HL-60/S4 treated with retinoic acid at 250 ng/mL for 4 days and 3 days (cell line): Measurements from ENCODE around the gene EVC.

ENCODE experiments used
- in situ Hi-C: fragments of 300-500 bp; cut with MboI; formaldehyde crosslinking; loops from 2 replicates; pipeline ENCODE4 v1.7.0; 2022; ENCODE audit warnings: low sequenced_read_pairs

Gene EVC

DNA sequence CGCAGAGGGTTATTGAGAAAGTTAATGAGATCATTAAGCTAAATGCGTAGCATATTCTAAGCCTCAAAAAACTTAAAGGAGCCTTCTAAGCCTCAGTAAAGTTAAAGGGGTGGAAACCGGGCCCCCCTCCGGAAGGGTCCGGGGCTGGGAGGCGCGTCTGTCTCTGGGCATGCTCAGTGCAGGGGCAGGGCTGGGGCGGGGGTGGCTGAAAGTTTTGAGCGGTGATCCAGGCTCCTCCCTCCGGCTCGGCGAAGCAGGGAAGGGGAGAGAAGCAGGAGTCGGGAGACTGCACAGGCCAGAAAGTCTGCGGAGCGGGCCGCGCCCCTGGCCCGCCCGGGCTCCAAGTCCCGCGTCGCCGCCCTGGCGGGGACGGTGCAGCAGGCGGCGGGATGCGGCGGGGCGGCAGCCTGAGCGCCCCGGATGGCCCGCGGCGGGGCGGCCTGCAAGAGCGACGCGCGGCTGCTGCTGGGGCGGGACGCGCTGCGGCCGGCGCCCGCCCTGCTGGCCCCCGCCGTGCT is at the start of gene EVC:
Gene EVC (plus strand): TSS at position 241 of the 518 bp plus-strand sequence. CDS start 180 bp downstream, at position 421.
- in situ Hi-C loops = no loop called here

DNA sequence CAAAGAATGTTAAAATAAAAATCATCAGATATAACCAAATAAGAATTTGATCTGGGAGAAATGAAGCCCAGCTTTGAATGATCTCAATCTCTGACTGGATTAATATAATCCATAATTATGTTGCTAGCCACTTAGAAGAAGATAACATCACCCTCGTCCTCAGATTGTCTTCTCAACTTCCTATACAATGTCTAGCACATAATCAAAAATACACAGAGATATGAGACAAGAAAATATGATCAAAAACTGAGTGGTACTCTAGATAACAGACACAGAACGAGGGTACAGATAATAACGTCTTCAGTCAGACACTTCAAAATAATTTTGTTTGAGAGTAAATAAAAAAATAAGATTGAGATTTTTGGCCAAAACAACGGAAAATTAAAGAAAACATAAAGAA is 49.8 kb upstream of the EVC start:
- in situ Hi-C loops = no loop called here

DNA sequence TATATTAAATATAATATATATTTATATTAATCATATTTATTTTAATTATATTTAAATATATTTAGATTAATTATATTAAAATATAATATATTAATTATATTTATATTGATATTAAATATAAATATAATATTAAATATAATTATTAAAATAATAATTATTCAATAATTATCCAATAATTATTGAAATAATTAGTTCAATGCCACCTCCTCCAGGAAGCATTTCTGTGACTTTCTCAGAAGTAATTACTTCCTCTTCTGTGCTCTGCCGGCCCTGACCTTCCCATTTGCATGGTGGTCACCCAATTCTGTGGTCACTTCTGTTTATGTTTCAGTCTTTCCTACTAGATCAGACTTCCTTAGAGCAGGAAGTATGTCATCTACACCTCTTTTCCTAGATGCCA is 48.4 kb upstream of the EVC start:
- in situ Hi-C loops = no loop called here

DNA sequence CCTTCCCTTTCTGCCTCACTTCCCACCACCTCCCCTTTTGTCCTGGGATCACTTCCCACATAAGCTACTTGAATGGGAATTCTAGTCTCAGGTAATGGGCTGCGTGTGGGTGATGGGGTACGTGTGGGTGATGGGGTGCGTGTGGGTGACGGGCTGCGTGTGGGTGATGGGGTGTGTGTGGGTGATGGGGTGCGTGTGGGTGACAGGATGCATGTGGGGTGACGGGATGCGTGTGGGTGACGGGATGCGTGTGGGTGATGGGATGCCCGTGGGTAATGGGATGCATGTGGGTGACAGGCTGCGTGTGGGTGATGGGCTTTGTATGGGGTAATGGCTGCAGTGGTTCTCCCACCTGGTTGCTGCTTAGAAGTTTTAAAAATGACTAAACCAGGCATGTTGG is 46.2 kb upstream of the EVC start:
- in situ Hi-C loops = no loop called here

DNA sequence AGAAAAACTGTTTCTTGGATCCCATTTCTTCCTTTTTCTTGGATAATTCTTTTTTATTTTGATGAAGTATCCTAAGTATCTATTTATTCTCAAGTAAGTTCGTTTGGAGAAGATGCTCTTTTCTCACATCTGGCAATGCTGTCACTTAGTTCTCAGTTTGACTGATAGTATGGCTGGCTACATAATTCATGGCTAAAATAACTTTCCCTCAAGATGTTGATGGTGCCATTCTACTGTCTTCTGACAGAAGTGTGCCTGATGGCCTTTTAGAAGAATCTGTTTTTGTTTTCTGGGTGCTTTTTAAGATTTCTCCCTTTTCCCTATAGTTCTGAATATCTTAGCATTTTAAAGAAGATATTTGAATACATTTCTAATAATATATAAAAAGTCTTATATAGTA is 44.3 kb upstream of the EVC start:
- in situ Hi-C loops = no loop called here

DNA sequence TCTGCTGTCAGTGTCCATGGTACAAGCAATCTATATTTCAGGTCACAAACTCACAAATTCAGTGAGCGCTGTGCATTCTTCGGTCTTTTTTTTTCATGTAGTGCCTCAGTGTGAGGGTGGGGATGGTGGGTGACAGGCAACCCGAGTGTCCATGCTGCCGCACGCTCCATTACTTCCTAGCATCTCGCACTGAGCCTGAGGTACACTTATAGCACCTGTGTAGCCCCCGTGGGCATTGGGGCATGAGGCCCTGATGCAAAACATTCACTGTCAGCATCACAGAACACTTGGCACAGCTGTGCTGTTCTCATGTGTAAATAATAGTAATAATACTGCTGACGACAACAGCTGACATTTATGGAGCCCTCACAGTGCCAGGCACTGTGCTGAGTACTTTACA is 34.2 kb upstream of the EVC start:
- in situ Hi-C loops = no loop called here

DNA sequence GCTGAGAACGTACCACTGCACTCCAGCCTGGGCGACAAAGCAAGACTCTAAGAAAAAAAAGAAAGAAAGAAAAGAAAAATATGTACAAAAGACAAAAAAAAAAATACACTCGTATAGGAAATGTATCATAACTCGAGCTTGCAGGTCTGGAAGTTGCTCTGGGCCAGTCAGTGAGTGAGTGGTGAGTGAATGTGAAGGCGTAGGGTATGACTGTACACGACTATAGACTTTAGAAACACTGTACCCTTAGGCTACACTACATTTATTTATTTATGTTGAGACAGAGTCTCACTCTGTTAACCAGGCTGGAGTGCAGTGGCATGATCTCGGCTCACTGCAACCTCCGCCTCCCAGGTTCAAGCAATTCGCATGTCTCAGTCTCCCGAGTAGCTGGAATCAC is 32.0 kb upstream of the EVC start:
- in situ Hi-C loops = no loop called here

DNA sequence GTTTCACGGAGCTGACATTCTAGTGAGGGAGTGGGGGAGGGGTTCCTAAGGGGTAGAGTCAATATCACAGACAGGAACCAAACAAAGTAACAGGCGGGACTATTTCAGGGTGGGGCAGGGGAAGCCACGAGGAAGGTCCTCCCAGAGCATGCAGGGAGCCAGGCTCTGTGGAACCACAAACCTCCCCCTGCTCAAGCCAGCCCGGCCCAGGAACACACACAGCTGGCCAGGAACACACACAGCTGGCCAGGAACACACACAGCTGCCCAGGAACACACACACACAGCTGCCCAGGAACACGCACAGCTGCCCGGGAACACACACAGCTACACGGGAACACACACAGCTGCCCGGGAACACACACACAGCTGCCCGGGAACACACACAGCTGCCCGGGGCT is 27.4 kb upstream of the EVC start:
- in situ Hi-C loops = no loop called here

DNA sequence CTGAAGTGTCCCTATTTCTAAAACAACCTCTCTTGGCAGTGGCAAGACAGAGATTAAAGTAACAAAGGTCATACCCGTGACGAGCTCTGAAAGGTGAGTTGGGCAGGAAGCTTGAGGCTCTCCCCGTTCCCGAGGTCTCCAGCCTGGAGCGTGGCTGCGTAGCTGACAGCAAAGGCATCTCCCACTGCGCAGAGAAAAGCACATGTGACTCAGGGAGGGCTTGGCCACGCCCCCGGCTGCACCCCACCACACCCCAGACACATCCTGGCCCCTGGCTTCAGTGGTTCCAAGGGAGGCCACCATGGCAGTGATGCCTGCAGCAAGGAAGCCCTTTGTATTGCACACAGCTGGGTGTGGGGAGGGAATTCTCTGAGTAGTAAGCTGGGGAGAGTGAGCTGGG is 25.7 kb upstream of the EVC start:
- in situ Hi-C loops = no loop called here

DNA sequence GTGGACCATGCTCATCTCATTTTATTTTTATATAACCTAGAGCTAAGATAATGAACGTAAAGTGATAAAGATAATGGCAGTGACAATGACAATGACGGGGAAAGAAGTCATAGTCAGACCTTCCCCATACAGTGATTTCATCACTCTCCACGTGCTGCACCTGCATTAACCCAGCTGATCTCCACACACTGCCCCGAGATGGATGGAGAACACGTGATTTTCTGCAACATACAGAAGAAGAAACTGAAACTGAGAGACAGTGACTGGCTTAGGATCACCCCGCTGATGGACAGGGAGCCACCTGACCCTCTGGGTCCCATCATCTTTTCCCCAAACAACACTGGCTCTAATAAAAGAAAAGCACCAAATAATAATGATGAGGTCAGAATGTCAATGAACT is 24.7 kb upstream of the EVC start:
- in situ Hi-C loops = no loop called here

DNA sequence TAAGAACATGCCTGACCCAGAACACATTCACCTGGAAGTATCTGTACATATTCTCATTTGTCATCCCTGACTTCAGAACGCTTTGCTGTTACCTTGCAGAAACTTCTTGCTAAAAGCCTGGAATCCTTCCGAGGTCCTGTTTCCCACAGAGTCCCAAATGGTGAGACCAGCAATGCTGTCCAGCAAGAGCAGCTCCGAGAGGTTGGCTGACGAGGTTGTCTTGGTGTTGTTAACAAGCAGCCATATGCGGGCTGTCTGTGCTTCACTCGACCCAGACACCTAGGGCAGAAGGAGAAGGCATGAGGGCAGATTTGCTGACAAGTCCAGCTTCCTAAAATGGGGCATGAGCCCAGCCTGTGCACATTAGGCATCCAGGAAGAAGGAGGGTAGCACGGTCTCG is 21.9 kb upstream of the EVC start:
- in situ Hi-C loops = no loop called here

DNA sequence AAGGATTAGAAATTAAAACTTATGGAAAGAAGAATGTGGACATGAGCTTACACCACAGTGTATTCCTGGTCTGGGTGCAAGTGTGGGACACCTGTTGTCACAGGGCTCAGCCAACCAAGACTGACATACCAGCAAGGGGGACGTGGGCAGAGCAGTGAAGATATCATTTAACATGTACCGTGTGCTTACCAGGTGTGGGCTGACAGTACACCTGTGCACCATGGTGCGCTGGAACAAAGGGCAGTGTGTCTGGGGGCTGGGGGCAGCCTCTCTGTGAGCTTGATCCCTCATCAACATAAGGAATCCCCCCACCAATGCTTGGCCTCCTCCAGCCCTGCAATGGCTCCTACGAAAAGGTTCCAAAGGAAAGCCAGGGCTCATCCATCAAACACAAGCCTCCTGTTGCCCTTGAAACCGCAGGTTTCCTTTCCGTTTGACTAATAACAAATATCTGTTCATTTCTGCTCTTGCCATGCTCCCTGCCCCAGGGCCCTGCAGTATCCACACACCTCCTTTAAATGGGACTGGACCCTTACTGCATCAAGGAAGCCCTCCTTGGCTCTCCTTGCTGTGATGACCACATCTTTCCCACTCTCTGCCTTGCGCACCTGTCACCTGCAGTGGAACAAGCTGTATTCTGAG is 19.4 kb upstream of the EVC start:
- in situ Hi-C loops = no loop called here

DNA sequence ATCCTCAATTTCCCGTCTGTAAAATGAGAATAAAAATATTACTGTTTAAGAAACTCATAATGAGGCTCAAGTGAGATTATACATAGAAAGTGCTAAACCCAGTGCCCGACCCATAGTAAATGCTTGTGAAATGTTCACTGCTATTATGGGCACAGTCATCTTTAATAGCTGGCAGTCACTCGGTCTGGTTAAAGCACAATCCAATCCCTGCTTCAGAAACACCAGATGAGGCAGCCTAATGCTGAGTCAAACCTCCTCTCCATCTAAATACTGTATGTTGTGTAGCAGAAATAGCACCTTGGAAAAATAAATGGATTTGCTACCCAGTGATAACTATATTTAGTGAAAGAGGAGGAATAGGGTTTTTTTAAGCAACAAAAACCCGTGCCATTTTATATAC is 17.1 kb upstream of the EVC start:
- in situ Hi-C loops = no loop called here

DNA sequence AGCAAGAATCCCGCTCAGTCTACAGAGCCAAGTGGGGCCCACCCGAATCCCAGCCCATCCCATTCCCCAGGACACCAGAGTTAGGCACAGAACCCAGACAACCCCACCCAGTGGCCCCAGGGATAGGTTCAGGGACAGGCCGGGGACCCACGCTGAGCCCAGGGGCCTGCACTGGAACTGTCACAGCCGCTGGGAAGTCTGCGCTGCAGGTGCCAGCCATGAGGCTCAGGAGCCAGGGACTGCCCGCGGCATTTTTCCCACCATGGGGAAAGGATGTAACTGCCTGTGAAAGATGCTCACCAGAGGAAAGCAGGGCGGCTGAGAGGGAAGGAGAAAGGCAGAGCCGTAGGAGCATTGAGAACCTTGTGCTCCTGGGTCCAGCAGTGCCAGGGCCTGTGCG is 14.7 kb upstream of the EVC start:
- in situ Hi-C loops = no loop called here

DNA sequence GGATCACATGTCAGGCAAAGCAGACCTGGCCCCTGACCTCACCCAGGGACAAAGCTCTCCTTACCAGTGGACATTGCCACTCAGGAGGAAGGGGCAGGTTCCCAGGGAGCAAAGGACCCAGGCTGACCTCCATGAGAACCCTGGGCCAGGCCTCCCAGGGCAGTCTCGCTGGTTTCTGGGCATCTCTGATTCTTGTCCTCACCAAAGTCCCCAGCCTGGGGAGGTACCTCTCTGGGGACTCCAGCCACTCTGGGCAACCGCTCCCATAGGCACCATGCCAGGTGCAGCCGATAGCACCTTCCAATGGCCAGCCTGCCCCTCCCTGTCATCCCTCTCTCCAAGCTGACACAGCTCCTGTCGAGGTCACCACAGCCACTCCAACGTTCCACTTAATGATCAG is 10.5 kb upstream of the EVC start:
- in situ Hi-C loops = no loop called here

DNA sequence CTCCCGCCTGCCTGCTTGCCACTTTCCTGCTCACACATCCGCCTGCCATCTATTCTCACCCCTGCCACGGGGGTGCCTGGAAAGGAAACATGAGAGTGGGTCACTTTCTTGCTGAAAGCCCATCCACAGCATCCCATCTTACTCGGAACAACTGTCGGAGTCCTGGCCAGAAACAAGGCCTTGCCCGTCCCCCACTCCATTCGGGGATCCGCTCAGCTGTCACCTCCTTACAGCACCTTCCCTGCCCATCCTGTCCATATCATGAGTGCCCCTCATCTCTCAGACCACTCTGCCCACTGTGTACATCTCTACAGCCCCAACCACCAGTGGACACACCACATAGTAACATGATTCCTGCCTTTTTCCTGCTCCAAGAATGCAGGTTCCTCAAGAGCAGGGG is 9.0 kb upstream of the EVC start:
- in situ Hi-C loops = no loop called here

DNA sequence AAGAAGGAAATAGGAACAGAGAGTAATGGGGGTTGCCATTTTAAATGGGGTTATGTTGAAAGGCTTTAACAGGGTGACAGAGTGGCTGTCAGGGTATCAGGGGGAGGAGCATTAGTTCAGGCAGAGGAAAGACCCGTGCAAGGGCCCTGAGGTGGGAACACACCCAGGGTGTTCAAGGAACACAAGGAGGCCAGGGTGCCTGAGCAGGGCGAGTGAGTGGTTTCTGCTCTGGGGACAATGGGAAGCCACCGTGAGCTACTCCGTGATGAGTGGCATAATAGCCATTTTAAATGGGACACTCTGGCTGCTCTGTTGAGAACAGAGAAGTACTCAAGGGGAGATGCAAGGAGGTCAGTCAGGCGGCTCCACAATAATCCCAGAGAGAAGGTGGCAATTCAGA is 7.2 kb upstream of the EVC start:
- in situ Hi-C loops = no loop called here

DNA sequence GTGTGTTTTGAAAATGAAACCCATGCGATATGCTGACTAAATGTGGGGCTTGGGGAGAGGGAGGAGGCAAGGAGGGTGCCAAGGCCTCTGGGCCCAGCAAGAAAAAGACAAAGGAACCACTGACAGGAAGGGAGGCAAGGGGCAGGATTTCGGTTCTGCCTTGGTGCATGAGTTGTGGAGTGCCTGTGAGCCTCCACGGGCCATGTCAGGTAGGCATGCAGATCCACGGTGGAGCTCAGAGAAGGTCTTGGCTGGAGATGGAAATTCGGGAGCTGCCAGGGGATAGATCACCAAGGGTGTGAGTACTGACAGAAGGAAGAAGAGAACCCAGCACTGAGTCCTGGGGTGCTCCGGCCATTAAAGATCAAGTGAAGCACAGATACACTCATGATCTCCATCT is 6.7 kb upstream of the EVC start:
- in situ Hi-C loops = no loop called here

DNA sequence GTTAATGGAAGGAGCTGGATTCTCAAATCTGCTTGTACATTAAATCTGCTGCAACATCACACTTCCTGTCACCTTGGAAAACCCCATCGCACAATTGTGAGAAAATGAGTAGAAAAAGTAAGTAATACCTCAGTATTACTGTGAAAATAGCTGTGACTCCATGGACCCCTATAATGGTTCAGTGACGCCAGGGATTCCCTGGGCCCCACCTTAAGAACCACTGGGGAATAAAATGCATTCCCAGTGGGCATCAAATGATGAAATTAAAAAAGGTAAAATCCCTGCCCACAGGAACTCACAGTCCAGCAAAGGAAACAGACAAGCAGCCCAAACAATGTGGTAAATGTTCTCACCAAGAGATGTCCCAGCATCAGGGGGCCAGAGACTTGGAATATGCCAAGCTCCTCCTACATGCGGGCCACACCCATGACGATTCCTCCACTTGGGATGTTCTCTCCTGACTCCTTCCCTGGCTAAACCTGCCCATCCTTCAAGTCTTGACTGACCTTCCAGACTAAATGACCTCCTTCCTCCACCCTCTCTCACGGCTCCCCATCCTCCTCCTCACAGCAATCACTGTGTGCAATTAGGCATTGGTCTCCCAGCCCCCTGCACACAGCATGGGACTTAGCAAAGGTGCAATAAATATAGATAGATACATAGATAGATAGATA is 5.2 kb upstream of the EVC start:
- in situ Hi-C loops = no loop called here

DNA sequence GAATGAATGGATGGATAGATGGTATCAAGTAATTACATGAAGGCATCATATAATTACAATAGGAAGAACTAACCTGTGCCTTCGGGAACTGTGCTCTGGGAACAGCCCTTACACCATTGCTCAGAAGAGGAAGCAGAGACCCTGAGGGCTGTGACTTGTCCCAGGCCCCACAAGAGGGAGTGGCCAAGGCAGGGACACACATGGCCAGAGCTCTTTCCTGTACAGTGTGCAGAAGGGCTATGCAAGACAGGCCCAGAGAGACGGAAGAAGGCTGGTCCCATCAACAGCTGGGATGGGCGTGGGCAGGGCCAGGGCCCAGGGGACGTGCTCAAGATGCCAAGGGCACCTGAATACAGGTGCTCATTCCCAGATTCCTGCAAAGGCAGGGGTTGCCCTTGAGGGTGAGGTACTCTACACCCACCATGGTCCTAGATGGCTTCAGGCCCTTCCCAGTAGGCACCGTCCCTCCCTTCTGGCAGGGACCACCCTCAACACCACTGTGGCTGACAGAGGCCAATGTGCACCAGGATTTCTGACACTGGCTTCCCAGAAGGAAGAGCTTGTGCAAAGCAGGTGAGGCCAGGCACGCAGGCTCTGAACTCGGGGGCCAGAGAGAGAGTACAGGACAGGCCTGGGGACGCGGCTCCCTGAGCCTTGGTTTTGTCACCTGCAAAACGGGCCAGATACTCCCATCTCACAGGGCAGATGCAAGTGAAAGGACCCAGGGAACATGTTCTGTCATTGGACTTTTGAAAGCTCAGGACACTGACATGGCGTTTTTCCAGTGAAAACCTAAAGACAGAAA is 4.3 kb upstream of the EVC start:
- in situ Hi-C loops = no loop called here

DNA sequence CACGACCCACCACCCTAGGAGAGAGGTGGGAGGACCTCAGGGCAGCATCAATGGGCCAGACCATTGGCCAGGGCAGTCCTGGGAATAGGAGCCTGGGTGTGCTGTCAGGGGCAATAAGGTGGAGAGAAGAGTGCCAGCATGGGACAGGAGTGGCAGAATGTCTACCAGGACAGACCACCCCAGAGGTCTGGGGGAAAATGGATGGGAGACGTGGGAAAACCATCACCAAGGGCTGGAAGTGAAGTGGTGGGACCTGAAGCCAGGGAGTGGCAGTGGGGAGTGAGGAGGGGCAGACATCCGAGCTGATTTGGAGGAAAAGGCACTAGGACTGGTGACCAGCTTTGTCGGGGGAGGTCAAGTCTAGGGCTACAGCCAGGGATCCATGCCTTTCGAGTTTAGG is 3.6 kb upstream of the EVC start:
- in situ Hi-C loops = no loop called here
